HG03442 (cell line): Measurements from ENCODE around the gene ZMYND12.
"Not testable (repeated sequence)": the region's sequence is repeated elsewhere in the genome, so short reads cannot be mapped to it uniquely, and the experiment has no call there.

Experiments used
- ATAC-seq: cut with Tn5 transposase; IDR thresholded peaks from one replicate; pipeline ENCODE4 v1.9.1; 2021; ENCODE audit warnings: mild to moderate bottlenecking, moderate library complexity; ENCODE audit not compliant: unreplicated experiment

ZMYND12 gene, protein sequence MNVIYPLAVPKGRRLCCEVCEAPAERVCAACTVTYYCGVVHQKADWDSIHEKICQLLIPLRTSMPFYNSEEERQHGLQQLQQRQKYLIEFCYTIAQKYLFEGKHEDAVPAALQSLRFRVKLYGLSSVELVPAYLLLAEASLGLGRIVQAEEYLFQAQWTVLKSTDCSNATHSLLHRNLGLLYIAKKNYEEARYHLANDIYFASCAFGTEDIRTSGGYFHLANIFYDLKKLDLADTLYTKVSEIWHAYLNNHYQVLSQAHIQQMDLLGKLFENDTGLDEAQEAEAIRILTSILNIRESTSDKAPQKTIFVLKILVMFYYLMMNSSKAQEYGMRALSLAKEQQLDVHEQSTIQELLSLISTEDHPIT

DNA sequence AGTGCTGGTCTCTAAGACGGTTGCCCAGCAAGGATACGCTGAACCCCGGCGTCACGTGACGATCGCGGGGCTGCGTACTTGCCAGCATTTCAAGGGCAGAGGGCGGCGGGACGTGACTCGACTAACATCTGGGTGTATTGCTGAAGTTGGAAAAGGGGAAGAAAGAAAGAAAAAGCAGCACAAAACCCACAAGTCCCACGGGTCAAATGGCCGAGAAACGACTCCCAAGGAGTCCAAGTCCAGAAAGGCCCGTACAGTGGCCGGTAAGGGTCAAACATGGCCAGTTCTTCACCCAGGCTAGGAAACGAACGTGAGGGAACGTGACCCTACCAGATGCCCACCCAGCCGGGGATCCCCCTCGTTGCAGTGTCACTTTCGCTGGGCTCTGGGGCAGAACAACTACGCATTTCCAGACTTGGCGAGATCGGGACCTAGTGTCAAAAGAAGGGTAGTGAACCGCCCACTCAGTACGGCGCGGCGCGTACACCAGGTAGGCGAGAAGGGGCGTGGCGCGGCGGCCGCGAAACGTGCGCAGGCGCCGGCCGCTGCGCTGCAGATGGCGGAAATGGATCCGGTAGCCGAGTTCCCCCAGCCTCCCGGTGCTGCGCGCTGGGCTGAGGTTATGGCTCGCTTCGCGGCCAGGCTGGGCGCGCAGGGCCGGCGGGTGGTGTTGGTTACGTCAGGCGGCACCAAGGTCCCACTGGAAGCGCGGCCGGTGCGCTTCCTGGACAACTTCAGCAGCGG is at the start of gene ZMYND12, which contains the start of gene PPCS:
TSS of gene ZMYND12 (minus strand) at position 13 of the 744 bp plus-strand sequence. CDS start 25 bp downstream, outside the sequence.
TSS of gene PPCS (plus strand) at position 534 of the 744 bp plus-strand sequence. CDS start at position 557, 23 bp downstream.
- ATAC-seq, result peak; percentile 80

DNA sequence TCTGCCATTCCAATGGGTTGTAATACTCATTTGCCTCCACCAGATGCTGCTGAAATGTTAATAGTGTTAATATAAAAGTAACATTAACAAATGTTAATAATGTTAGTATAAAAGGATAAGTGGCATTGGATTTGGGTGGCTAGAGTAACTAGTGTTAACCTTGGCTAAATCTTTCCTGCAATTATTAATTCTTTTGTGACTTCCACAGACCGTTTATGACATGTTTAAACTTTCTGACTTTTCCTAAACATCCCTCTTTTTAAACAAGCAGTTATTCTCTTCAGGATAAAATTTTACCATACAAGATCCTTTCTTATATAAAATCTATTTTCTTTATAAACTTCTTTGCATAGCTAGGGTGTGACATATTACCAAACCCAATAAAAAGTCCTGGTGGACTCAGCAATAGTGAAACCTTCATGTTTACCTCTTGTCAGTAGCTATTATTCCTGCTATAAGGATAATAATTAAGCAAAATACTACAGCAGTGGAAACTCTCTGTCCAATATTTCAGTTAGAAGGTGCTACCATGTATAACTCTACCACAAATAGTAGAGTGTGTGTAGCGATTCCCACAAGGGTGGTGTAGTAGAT is 48.8 kb upstream of the ZMYND12 start:
- ATAC-seq, result no peak

DNA sequence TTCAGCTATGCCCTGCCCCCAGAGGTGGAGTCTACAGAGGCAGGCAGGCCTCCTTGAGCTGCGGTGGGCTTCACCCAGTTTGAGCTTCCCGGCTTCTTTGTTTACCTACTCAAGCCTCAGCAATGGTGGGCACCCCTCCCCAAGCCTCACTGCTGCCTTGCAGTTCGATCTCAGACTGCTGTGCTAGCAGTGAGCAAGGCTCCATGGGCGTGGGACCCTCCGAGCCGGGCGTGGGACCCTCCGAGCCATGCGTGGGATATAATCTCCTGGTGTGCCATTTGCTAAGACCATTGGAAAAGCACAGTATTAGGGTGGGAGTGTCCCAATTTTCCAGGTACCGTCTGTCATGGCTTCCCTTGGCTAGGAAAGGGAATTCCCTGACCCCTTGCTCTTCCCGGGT is 46.2 kb upstream of the ZMYND12 start:
- ATAC-seq, result not testable (repeated sequence)

DNA sequence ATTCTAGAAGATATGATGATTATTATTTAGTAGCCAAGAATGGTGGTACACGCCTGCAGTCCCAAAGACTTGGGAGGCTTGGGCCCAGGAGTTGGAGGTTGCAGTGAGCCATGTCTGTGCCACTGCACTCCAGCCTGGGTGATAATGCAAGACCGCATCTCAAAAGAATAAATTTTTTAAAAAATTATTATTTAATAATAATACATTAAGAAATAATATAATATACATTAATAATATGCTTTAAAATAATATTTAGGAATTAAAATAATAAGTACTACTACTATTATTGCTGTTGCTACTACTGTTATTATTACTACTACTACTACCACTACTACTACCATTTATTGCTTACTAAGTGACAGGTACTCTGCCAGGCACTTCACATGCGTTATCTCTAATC is 34.4 kb upstream of the ZMYND12 start:
- no peak for ATAC-seq

DNA sequence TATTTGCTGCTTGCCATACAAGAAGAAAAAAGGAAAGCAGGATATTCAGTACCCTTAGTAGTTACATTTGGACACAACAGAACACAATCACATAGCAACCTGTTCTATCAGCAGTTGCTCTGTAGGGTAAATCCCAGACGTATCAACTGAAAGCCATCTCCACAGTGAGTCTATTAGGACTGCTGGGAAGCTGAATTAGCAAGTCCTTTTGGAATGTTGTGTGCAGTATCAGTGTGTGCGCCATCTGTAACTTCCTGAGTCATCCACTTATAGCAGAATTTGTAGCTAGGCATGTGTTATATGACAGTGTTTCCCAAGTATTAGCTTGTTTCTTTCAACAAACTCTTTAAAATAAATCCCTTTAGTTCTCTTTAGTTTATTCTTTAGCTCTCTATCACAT is 28.6 kb upstream of the ZMYND12 start:
- ATAC-seq, result no peak

DNA sequence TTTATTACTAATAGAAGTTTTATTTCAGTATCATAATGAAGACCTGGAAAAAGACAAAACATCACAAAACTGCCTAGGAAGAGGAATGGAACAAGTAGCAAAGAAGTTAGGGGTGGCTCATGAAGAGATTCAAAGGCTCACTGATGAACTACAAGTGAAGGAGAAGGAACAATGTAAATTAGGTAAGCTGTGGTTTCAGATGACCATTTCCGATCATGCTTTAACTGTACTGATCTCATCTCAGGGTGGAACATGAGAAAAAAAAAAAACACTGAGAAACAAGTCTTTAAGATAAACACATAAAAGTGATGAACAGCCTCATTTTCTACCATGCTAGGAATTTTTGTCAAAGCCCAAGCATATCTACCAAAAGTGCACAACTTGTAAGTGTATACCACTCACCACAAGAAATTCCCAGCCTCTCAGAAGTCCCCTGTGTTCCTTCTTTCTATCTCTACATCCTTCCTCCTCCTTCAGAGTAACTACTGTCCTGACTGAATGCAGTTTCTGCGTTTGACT is 26.9 kb upstream of the ZMYND12 start:
- no peak for ATAC-seq

DNA sequence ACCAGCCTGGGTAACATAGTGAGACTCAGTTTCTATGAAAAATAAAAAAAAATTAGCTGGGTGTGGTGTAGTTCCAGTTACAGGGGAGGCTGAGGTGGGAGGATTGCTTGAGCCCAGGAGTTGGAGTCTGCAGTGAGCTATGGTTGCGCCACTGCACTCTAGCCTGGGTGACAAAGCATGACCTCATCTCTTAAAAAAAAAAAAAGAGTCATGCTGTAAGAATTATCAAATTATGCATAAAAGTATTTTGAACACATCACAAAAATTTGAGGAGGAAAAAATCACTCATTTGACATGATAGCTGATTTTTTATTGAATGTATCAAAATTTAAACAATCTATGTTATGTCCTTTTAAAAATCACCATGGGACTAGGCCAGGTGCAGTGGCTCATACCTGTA is 25.1 kb upstream of the ZMYND12 start:
- no peak for ATAC-seq

DNA sequence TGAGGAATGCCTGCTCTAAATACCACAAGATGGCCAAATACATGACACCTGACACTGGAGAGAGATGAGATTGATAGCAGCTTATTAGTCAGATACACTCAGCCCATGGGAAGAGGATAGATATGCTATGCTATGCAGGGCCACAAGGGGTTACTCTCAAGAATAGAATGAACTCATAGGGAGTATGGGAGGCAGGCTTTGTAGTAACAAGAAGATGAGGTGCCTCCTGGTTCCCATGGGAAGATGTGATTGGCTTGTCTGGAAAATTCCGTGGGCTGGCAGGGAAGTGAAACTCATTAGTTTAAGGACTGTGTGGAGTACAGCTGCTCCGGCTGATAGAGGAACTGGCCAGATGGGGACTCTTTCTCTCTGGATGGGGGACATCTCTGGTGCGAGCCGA is 23.8 kb upstream of the ZMYND12 start:
- ATAC-seq, result no peak

DNA sequence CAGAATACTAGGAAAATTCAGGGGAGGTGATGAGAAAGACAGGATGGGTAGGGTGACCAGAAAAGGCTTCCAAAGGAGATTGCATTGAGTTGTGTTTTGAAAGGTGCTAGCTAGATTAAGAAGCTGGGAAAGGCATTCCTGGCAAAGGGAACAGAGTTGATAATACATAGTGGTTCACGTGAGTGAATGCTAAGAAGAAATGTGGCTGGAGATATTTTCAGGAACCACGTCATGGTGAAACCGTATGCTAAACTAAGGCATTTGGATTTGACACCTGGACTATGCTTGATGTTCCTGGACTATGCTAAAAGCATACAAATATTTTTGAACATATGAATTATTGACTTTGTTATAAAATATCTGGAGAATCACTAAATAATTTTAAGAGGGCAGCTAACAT is 22.0 kb upstream of the ZMYND12 start:
- no peak for ATAC-seq

DNA sequence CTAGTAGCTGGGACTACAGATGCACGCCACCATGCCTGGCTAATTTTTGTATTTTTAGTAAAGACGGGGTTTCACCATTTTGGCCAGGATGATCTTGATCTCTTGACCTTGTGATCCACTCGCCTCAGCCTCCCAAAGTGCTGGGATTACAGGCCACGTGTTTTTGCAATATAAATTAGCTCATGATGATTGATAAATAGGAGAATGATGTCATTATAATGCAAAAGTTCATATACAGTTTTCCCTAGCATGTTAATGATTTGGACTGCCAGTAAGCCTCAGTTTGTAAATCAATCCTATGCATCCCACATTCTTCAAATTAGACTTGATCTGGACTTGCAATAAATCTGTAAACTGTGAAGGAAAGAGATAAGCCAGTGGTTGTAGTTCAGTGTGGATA is 21.5 kb upstream of the ZMYND12 start:
- ATAC-seq, result not testable (repeated sequence)

DNA sequence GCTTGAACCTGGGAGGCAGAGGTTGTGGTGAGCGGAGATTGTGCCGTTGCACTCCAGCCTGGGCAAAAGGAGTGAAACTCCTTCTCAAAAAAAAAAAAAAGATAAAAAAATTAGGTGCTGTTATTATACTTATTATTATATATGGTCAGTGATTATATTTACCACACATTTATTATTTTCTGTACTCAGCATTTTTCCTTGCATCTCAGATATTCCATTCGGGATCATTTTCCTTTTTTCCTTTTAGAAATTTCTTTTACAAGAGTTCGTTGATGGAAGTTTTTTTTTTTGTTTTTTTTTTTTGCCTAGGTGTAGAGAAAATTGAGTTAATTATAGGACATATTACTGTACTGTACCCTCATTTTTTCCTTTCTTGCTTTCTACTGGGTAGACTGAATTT is 20.8 kb upstream of the ZMYND12 start:
- no peak for ATAC-seq

DNA sequence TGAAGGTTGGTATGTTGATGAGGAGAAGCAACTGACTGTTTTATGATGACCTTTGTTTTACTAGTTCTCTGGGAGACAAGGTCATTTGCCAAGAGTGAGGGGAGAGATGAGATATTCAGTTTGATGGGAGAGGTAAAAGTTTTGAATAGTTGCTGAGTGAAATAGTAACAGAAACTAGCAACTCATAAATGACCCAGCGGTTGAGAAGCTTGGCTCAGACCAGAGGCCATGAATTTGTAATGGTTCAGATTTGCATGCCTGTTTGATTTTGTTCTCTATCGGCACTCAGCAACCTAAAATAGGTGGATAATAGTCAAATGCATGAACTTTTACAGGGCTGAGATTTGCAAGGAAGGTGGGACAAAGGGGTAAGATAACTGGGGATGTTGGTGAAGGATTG is 13.9 kb upstream of the ZMYND12 start:
- no peak for ATAC-seq

DNA sequence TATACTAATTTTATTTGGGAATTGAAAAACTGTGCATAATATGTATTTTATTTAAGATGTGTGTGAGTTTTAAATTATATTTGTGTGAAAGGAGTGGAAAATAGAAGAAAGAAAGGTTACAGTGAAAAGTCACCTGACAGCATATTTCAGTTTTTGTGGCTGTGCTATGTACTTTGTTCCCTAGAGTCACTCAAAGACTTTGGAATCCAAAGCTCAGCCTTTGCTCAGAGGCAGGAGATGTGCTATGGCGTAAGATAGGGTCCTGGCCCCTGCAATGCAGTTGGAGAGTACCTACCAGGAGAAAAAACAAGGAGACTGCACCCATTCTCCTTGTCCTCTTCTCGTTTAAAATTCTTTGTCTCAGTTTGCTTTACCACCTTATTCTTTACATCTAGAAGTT is 10.2 kb upstream of the ZMYND12 start:
- no peak for ATAC-seq

DNA sequence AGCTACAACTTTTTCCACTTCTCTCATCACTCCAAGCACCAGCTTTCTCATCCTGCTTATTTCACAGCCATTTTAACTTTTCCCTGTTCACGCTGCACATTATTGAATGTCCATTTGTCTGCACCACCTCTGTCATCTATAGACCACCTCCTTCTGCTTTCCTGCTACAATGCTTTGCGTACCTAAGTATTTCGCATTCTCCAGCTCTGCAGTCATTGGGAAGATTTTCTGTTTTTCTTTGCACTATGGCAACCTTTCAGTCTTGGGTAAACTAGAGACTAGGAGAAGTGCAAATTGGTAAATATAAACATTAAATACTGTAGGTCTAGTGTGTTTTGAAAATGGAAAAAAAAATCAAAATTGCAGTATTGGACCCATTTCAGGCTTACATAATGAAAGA is 8.1 kb upstream of the ZMYND12 start:
- ATAC-seq, result no peak

DNA sequence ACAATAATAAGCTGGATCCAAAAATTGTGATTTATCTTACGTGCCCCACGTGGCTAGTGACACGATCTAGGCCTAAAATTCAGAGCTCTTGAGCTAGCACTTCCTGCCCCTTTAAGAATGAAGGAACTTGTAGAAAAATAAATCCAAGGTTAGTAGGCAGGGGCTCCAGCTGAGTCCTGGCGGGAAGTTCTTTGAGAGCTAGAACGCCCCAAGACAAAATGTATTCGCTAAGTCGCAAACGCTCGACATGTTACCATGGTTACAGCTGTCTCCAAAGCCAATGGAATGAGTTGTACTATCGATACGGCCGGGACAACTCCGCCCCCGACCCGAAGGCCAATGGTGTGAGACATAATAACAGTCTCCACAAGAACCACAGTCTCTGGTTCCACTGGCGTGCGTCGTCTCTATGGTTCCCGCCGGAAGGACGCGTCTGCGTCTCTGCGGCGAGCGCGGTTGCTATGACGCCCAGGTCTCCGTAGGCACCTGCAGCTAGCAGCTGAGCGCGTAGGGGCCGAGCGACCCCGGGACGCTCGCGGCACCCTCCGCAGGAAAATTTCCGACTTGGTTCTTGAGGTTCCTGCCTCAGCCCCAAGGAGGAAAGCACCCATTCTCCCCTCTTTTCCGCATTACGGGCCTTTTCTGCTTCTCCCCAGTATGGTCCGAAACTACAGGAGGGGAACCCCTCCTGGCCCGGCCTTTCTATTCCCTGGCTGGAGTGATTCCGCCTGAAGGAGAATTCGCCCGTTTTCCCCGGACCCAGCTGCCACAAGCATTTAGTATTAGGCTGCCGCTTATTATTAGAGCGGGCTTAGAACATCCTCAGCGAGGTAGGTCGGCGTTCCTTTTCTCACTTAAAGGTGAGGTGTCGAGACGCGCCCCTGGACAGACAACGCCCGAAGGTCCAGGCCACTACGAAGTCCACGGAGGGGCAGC is 7.3 kb upstream of the ZMYND12 start, which contains the start of gene CCDC30:
TSS of gene CCDC30 (plus strand) at position 459 of the 936 bp plus-strand sequence. CDS start 17,266 bp downstream, outside the sequence.
- peak; percentile 98 for ATAC-seq

DNA sequence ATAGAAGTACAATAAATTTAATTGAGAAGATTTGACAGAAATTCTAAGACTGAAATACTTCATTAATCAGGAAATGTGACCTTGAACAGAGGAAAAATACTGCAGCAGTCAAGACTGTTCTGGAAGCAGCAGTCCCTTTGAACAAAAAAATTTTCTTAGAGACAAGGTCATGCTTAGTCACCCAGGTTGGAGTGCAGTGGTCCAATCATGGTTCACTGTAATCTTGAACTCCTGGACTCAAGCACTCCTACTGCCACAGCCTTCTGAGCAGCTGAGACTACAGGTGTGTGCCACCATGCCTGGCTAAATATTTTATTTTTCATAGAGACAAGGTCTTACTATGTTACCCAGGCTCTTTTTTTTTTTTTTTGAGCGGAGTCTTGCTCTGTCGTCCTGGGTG is 5.4 kb upstream of the ZMYND12 start:
- ATAC-seq, result no peak

DNA sequence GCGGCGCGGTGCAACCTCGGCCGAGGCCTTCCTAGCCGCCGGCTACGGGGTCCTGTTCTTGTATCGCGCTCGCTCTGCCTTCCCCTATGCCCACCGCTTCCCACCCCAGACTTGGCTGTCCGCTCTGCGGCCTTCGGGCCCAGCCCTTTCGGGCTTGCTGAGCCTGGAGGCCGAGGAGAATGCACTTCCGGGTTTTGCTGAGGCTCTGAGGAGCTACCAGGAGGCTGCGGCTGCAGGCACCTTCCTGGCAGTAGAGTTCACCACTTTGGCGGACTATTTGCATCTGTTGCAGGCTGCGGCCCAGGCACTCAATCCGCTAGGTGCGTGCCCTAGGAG is 900 bp upstream of the ZMYND12 start:
- peak; percentile 55 for ATAC-seq

DNA sequence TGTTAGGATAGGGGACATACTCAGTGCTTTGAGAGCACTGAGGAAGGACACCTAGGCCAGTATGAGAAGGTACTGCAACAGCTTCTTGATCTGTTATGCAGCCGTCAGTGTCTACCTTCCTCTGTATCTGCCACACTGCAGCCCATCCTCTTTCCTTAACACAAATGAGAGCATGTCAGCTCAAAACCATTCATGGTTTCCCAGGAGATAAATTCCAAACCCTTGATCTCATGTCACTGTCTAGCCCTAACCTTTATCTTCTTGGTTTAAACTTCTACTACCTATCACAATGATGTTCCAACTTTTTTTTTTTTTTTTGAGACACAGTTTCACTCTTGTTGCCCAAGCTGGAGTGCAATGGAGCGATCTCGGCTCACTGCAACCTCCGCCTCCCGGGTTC is 1.4 kb downstream of the ZMYND12 start:
- ATAC-seq, result no peak

DNA sequence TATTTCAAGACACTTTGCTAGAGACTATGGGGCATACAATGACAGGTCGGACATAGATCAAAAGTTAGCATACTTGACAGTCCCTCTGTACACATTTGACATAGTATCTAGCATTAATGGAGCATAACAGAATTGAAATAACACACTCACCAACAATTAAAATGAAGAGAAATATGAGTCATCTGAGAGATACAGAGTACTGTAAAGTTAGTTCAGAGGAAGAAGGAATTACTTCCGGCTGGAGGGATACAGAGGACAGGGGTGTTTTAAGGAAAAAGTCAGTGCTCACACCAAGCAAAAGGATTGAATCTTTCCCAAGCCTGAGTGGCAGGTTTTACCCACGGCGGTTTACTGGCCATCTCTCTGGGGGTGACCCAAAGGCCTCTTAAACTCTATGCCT is 2.4 kb downstream of the ZMYND12 start:
- no peak for ATAC-seq

DNA sequence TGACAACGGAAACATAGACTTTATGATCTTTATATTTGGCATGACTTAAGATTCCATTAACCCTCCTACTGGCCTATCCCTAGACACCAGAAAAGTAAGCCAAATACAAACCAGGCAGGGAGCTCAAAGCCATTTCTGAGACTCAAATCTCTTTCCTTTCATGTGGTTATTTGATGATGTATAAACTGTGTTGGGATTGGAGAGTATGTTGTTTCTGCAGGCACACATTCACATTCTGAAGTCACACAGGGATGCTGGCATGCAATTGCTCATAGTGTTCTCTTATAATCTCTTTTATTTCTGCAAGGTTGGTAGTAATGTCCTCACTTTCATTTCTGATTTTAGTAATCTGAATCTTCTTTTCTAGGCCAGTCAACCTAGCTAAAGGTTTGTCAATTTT is 5.8 kb downstream of the ZMYND12 start:
- no peak for ATAC-seq
